ENCODE data around the gene ERCC8. TPM values are rescaled to one million over a fixed set of nuclear protein-coding genes. Genes with fewer than 3 reads are reported as not detected.

The ERCC8 gene
- total and polyA plus RNA-seq, 5 donors from 2014 or later = 6.1 to 16.2 (median 11.8) TPM

DNA sequence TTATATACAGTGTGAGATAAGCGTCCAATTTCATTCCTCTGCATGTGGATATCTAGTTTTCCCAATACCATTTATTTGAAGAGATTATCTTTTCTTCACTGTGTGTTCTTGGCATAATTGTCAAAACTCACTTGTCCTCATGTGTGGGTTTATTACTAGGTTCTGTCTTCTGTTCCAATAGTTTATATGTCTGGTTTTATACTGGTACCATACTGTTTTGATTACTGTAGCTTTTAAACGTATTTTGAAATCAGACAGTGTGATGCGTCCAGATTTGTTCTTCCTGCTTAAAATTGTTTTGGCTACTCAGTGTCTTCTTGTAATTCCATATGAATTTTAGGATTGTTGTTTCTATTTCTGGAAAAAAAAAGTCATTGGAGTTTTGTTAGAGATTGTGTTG, 10.4 kb upstream of the ERCC8 start:
- no peak for ATAC-seq (ENCODE audit: low read depth in 2 of 2)
- peaks cover 0 to 3% (median 0%) of the 10 kb centered on the region in 7 donors for H3K9me3 Mint-ChIP-seq
- Histone ChIP-seq H3K4me1 (ENCODE audit: control insufficient read depth, insufficient read depth, low read length, poor library complexity, severe bottlenecking) (no peaks in the 10 kb centered on the region), H3K27ac (ENCODE audit: insufficient read depth, low read length, poor library complexity, severe bottlenecking) (no peak overlapping the region), H3K4me3 (ENCODE audit: low read depth, low read length) (no peak overlapping the region), H3K36me3 (ENCODE audit: control insufficient read depth, insufficient read depth, low read length) (no peaks in the 10 kb centered on the region), H3K9me3 (ENCODE audit: control insufficient read depth in 2 of 2, low read length in 2 of 2) (no peaks in the 10 kb centered on the region), H3K27me3 (ENCODE audit: control insufficient read depth, insufficient read depth, low read length) (no peaks in the 10 kb centered on the region)
- no peak for DNase-seq
- no peak overlapping the region for H3K4me3 Mint-ChIP-seq
- H3K4me1 Mint-ChIP-seq = peaks cover 9 to 23% (median 11%) of the 10 kb centered on the region in 4 donors
- H3K27me3 Mint-ChIP-seq = no peaks in the 10 kb centered on the region
- no peak overlapping the region for H3K27ac Mint-ChIP-seq
- H3K36me3 Mint-ChIP-seq = peaks cover 4% of the 10 kb centered on the region

DNA sequence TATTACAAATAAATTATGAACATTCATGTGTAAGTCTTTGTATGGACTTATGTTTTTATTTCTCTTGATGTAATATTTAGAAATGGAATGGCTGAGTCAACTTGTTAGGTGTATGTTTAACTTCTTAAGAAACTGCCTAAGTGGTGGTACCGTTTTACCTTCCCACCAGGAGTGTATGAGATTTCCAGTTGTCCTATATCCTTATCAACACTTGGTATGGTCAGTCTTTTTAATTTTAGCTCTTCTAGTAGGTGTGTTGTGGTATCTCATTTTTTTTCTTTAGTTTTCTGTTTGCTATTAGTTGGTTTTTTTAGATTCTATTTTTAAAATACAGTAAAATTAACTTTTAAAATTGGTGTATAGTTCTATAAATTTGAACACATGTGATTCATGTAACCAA, 3.9 kb upstream of the ERCC8 start:
- Mint-ChIP-seq H3K27me3 (no peaks in the 10 kb centered on the region), H3K4me3 (peak overlapping the region in 1 of 4 donors; percentile 74), H3K9me3 (no peaks in the 10 kb centered on the region), H3K27ac (no peak overlapping the region), H3K4me1 (peaks cover 22 to 36% (median 26%) of the 10 kb centered on the region in 4 donors), H3K36me3 (no peaks in the 10 kb centered on the region)
- ATAC-seq (ENCODE audit: low read depth in 2 of 2) = no peak
- Histone ChIP-seq H3K4me1 (ENCODE audit: control insufficient read depth, insufficient read depth, low read length, poor library complexity, severe bottlenecking) (peaks cover 28% of the 10 kb centered on the region), H3K4me3 (ENCODE audit: low read depth, low read length) (no peak overlapping the region), H3K36me3 (ENCODE audit: control insufficient read depth, insufficient read depth, low read length) (no peaks in the 10 kb centered on the region), H3K9me3 (ENCODE audit: control insufficient read depth in 2 of 2, low read length in 2 of 2) (no peaks in the 10 kb centered on the region), H3K27ac (ENCODE audit: insufficient read depth, low read length, poor library complexity, severe bottlenecking) (no peak overlapping the region), H3K27me3 (ENCODE audit: control insufficient read depth, insufficient read depth, low read length) (no peaks in the 10 kb centered on the region)
- no peak for DNase-seq

DNA sequence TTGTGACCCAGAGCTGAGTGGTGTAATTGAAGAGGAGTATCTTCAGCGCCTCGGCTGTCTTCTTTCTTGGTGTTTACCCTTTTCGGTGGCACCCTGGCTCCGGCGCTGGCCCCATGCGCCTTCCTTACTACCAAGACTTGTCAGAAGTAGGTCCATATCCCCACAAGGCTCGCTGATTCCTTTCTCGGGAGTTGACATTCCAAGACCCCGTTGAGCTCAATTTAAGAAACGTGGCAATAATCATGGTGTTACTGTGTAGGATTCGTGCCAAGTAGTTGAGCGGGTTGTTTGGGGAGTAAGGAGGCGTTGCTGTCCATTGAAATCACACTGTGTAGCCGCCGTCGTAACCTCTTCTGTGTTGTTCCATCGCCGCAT, 930 bp upstream of the ERCC8 start:
- Histone ChIP-seq H3K9me3 (ENCODE audit: control insufficient read depth in 2 of 2, low read length in 2 of 2) (no peaks in the 10 kb centered on the region), H3K36me3 (ENCODE audit: control insufficient read depth, insufficient read depth, low read length) (no peaks in the 10 kb centered on the region), H3K4me1 (ENCODE audit: control insufficient read depth, insufficient read depth, low read length, poor library complexity, severe bottlenecking) (peaks cover 28% of the 10 kb centered on the region), H3K27me3 (ENCODE audit: control insufficient read depth, insufficient read depth, low read length) (no peaks in the 10 kb centered on the region), H3K27ac (ENCODE audit: insufficient read depth, low read length, poor library complexity, severe bottlenecking) (peak overlapping the region; percentile 56), H3K4me3 (ENCODE audit: low read depth, low read length) (peak overlapping the region; percentile 100)
- DNase-seq = no peak
- Mint-ChIP-seq H3K9me3 (no peaks in the 10 kb centered on the region), H3K27me3 (no peaks in the 10 kb centered on the region), H3K4me3 (no peak overlapping the region), H3K4me1 (peaks cover 22 to 35% (median 26%) of the 10 kb centered on the region in 4 donors), H3K27ac (peak overlapping the region in 2 of 3 donors; percentile 68 to 85), H3K36me3 (no peaks in the 10 kb centered on the region)
- peak; percentile 5 to 9 for ATAC-seq (ENCODE audit: low read depth in 2 of 2)

DNA sequence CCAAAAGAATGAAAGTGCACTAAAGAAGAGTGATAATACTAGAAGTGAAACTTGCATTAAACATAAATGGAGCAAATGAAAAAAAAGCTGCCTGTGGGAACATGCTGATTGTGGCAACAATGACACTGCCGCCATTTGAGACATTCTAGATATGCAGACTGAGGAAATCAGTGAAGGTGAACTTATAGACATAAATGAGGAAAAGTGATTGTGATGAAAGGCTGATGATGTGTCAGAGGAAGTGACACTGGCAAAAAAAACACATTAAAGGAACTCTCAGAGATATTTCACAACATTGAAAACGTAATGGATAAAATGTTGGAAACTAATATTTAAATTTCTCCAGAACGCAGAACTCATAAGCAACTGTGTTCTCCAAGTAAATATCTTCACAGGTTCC, 1.2 kb downstream of the ERCC8 start:
- Mint-ChIP-seq H3K27me3 (no peaks in the 10 kb centered on the region), H3K36me3 (no peaks in the 10 kb centered on the region), H3K27ac (no peak overlapping the region), H3K9me3 (peaks cover 0 to 1% (median 0%) of the 10 kb centered on the region in 7 donors), H3K4me3 (no peak overlapping the region), H3K4me1 (peaks cover 15 to 27% (median 25%) of the 10 kb centered on the region in 4 donors)
- H3K27ac ChIP-seq (ENCODE audit: insufficient read depth, low read length, poor library complexity, severe bottlenecking) = no peak overlapping the region
- no peaks in the 10 kb centered on the region for H3K27me3 ChIP-seq (ENCODE audit: control insufficient read depth, insufficient read depth, low read length)
- H3K36me3 ChIP-seq (ENCODE audit: control insufficient read depth, insufficient read depth, low read length) = peaks cover 6% of the 10 kb centered on the region
- peaks cover 28% of the 10 kb centered on the region for H3K4me1 ChIP-seq (ENCODE audit: control insufficient read depth, insufficient read depth, low read length, poor library complexity, severe bottlenecking)
- no peak for ATAC-seq (ENCODE audit: low read depth in 2 of 2)
- no peak for DNase-seq
- H3K9me3 ChIP-seq (ENCODE audit: control insufficient read depth in 2 of 2, low read length in 2 of 2) = no peaks in the 10 kb centered on the region
- H3K4me3 ChIP-seq (ENCODE audit: low read depth, low read length) = peak overlapping the region; percentile 100

DNA sequence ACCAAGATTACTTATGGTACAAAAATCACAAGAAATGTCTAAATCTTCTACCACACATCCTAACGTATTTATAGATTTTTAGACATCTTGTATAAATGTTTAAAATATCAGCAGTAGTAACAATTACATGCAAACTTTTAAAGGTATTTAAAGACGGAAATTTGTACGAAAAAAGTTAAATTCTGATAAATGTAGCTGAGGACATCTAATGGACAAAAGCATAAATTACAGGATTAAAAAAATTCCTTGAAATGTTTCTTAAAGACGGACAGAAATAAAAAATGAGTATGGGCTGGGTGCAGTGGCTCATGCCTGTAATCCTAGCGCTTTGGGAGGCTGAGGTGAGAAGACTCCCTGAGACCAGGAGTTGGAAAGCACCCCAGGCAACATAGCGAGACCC, 15.8 kb downstream of the ERCC8 start:
- Histone ChIP-seq H3K4me3 (ENCODE audit: low read depth, low read length) (no peak overlapping the region), H3K27me3 (ENCODE audit: control insufficient read depth, insufficient read depth, low read length) (no peaks in the 10 kb centered on the region), H3K9me3 (ENCODE audit: control insufficient read depth in 2 of 2, low read length in 2 of 2) (no peaks in the 10 kb centered on the region), H3K27ac (ENCODE audit: insufficient read depth, low read length, poor library complexity, severe bottlenecking) (no peak overlapping the region), H3K36me3 (ENCODE audit: control insufficient read depth, insufficient read depth, low read length) (peaks cover 15% of the 10 kb centered on the region), H3K4me1 (ENCODE audit: control insufficient read depth, insufficient read depth, low read length, poor library complexity, severe bottlenecking) (no peaks in the 10 kb centered on the region)
- Mint-ChIP-seq H3K9me3 (peaks cover 0 to 3% (median 0%) of the 10 kb centered on the region in 7 donors), H3K4me1 (no peaks in the 10 kb centered on the region), H3K27ac (no peak overlapping the region), H3K36me3 (peaks cover 11% of the 10 kb centered on the region), H3K4me3 (no peak overlapping the region), H3K27me3 (no peaks in the 10 kb centered on the region)
- ATAC-seq (ENCODE audit: low read depth in 2 of 2) (no peak), DNase-seq (no peak)

DNA sequence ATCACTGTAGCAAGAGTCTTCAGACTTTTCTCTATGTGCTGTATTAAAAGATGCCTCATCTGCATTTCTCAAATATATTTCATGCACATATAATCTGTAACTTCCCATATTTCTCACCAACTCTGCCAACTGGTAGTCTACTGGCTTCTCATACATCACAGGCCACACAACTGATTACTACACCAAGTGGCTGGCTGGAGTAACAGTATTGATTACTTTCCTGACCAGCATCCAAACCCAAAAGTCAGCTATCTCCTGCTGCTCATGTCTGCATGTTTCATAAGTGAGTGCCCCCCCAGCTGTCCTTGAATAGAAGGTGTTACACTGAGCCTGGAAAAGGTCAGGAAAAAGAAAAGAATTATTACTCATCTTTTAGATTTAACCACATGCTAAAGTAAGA, 17.4 kb downstream of the ERCC8 start:
- ATAC-seq (ENCODE audit: low read depth in 2 of 2) = no peak
- H3K27ac Mint-ChIP-seq = no peak overlapping the region
- no peaks in the 10 kb centered on the region for H3K4me1 ChIP-seq (ENCODE audit: control insufficient read depth, insufficient read depth, low read length, poor library complexity, severe bottlenecking)
- peaks cover 0 to 4% (median 0%) of the 10 kb centered on the region in 4 donors for H3K4me1 Mint-ChIP-seq
- H3K27ac ChIP-seq (ENCODE audit: insufficient read depth, low read length, poor library complexity, severe bottlenecking) = no peak overlapping the region
- H3K36me3 ChIP-seq (ENCODE audit: control insufficient read depth, insufficient read depth, low read length) = peaks cover 15% of the 10 kb centered on the region
- no peaks in the 10 kb centered on the region for H3K9me3 ChIP-seq (ENCODE audit: control insufficient read depth in 2 of 2, low read length in 2 of 2)
- no peak for DNase-seq
- H3K4me3 Mint-ChIP-seq = no peak overlapping the region
- peaks cover 0 to under 1% (median 0%) of the 10 kb centered on the region in 7 donors for H3K9me3 Mint-ChIP-seq
- peaks cover 11% of the 10 kb centered on the region for H3K36me3 Mint-ChIP-seq
- no peaks in the 10 kb centered on the region for H3K27me3 ChIP-seq (ENCODE audit: control insufficient read depth, insufficient read depth, low read length)
- no peak overlapping the region for H3K4me3 ChIP-seq (ENCODE audit: low read depth, low read length)
- no peaks in the 10 kb centered on the region for H3K27me3 Mint-ChIP-seq

DNA sequence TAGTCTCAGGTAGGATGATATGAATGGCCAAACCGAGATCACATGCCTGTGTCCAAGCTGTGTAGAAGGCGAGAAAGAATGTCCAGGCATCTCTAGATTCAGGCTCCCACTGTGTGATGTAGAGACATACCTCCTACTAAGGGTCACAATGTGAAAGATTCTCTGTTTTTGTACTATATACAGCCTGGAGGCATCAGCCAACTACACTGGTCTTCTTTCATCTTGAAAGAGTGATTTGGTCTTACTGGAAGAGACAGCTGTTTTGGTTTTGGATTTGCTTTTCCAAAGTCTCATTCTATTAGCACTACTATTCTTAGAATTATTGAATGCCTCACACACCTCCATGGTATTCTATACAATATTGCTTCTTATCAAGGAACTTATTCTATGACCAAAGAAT, 26.4 kb downstream of the ERCC8 start:
- peaks cover 42% of the 10 kb centered on the region for H3K36me3 Mint-ChIP-seq
- no peak overlapping the region for H3K4me3 ChIP-seq (ENCODE audit: low read depth, low read length)
- no peak for ATAC-seq (ENCODE audit: low read depth in 2 of 2)
- no peak overlapping the region for H3K4me3 Mint-ChIP-seq
- H3K36me3 ChIP-seq (ENCODE audit: control insufficient read depth, insufficient read depth, low read length) = peaks cover 18% of the 10 kb centered on the region
- no peaks in the 10 kb centered on the region for H3K9me3 ChIP-seq (ENCODE audit: control insufficient read depth in 2 of 2, low read length in 2 of 2)
- peaks cover 0 to 1% (median 0%) of the 10 kb centered on the region in 7 donors for H3K9me3 Mint-ChIP-seq
- no peaks in the 10 kb centered on the region for H3K27me3 Mint-ChIP-seq
- no peak overlapping the region for H3K27ac Mint-ChIP-seq
- H3K27ac ChIP-seq (ENCODE audit: insufficient read depth, low read length, poor library complexity, severe bottlenecking) = no peak overlapping the region
- no peaks in the 10 kb centered on the region for H3K4me1 ChIP-seq (ENCODE audit: control insufficient read depth, insufficient read depth, low read length, poor library complexity, severe bottlenecking)
- no peaks in the 10 kb centered on the region for H3K27me3 ChIP-seq (ENCODE audit: control insufficient read depth, insufficient read depth, low read length)
- no peak for DNase-seq
- H3K4me1 Mint-ChIP-seq = peaks cover 0 to 4% (median 0%) of the 10 kb centered on the region in 4 donors

DNA sequence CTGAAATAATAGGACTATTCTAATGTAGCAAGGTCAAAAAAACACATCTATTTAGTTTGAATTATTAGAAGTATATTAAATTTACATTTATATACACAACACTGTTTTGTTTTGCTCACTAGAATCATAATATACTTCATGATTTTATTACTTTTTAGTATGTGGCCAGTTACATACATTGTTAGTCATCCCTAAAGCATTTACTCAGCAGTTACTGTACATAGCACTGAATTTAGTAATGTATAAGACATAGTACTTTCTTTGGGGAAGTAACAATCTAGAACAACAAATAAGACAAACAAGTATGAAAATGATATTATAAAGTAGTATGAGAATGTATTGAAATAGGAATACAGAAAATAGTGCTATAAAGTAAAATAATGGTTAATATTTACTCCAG, 28.2 kb downstream of the ERCC8 start:
- Mint-ChIP-seq H3K4me3 (no peak overlapping the region), H3K4me1 (no peaks in the 10 kb centered on the region), H3K9me3 (peaks cover 0 to 1% (median 0%) of the 10 kb centered on the region in 7 donors), H3K36me3 (peaks cover 47% of the 10 kb centered on the region), H3K27me3 (no peaks in the 10 kb centered on the region), H3K27ac (no peak overlapping the region)
- H3K27ac ChIP-seq (ENCODE audit: insufficient read depth, low read length, poor library complexity, severe bottlenecking) = no peak overlapping the region
- no peak for ATAC-seq (ENCODE audit: low read depth in 2 of 2)
- H3K9me3 ChIP-seq (ENCODE audit: control insufficient read depth in 2 of 2, low read length in 2 of 2) = no peaks in the 10 kb centered on the region
- DNase-seq = no peak
- no peaks in the 10 kb centered on the region for H3K27me3 ChIP-seq (ENCODE audit: control insufficient read depth, insufficient read depth, low read length)
- peaks cover 18% of the 10 kb centered on the region for H3K36me3 ChIP-seq (ENCODE audit: control insufficient read depth, insufficient read depth, low read length)
- H3K4me3 ChIP-seq (ENCODE audit: low read depth, low read length) = no peak overlapping the region
- no peaks in the 10 kb centered on the region for H3K4me1 ChIP-seq (ENCODE audit: control insufficient read depth, insufficient read depth, low read length, poor library complexity, severe bottlenecking)
